Measurements from ENCODE around the gene KANK4.

The KANK4 gene

GRCh38 chr1:62318756-62319544 is at the start of gene KANK4:
Gene KANK4 (minus strand): TSS chr1:62319434. CDS start chr1:62281564, 37,870 bp downstream.
- Mint-ChIP-seq H3K36me3 (no peaks in the 10 kb centered on the region), H3K4me1 (no peaks in the 10 kb centered on the region), H3K27ac (no peak within 1 kb of the TSS), H3K9me3 (no peaks in the 10 kb centered on the region), H3K4me3 (peak within 1 kb of the TSS; percentile 7), H3K27me3 (peaks cover 24% of the 10 kb centered on the region)

- H3K4me3 Mint-ChIP-seq, result no peak overlapping the region
- H3K27me3 Mint-ChIP-seq, result peaks cover 4% of the 10 kb centered on the region
Measured at GRCh38 chr1:62368989-62369388, 49.8 kb upstream of the KANK4 start.

GRCh38 chr1:62367005-62367557 is 47.8 kb upstream of the KANK4 start:
- Mint-ChIP-seq H3K4me3 (no peak overlapping the region), H3K27ac (no peak overlapping the region), H3K27me3 (peaks cover 4% of the 10 kb centered on the region)

More at GRCh38 chr1:62368989-62369388, 49.8 kb upstream of the KANK4 start:
- Mint-ChIP-seq H3K9me3 (no peaks in the 10 kb centered on the region), H3K27ac (no peak overlapping the region), H3K36me3 (no peaks in the 10 kb centered on the region), H3K4me1 (no peaks in the 10 kb centered on the region)

GRCh38 chr1:62364721-62365120 is 45.5 kb upstream of the KANK4 start:
- Mint-ChIP-seq H3K9me3 (peaks cover 5% of the 10 kb centered on the region), H3K27me3 (peaks cover 2% of the 10 kb centered on the region), H3K4me3 (no peak overlapping the region), H3K27ac (no peak overlapping the region), H3K36me3 (no peaks in the 10 kb centered on the region), H3K4me1 (no peaks in the 10 kb centered on the region)

More at GRCh38 chr1:62367005-62367557, 47.8 kb upstream of the KANK4 start:
- peaks cover 5% of the 10 kb centered on the region for H3K9me3 Mint-ChIP-seq
- H3K36me3 Mint-ChIP-seq, result no peaks in the 10 kb centered on the region
- no peaks in the 10 kb centered on the region for H3K4me1 Mint-ChIP-seq

GRCh38 chr1:62362926-62363325 is 43.7 kb upstream of the KANK4 start:
- H3K4me1 Mint-ChIP-seq, result peaks cover 4% of the 10 kb centered on the region
- no peak overlapping the region for H3K4me3 Mint-ChIP-seq
- H3K36me3 Mint-ChIP-seq, result no peaks in the 10 kb centered on the region
- peaks cover 5% of the 10 kb centered on the region for H3K9me3 Mint-ChIP-seq
- no peak overlapping the region for H3K27ac Mint-ChIP-seq
- no peaks in the 10 kb centered on the region for H3K27me3 Mint-ChIP-seq

- no peak overlapping the region for H3K27ac Mint-ChIP-seq
- no peaks in the 10 kb centered on the region for H3K27me3 Mint-ChIP-seq
- H3K4me3 Mint-ChIP-seq, result no peak overlapping the region
- peaks cover 5% of the 10 kb centered on the region for H3K9me3 Mint-ChIP-seq
- H3K4me1 Mint-ChIP-seq, result peaks cover 4% of the 10 kb centered on the region
- H3K36me3 Mint-ChIP-seq, result no peaks in the 10 kb centered on the region
Measured at GRCh38 chr1:62362061-62362917, 43.1 kb upstream of the KANK4 start.

- Mint-ChIP-seq H3K27ac (no peak overlapping the region), H3K27me3 (no peaks in the 10 kb centered on the region), H3K4me3 (no peak overlapping the region), H3K9me3 (peaks cover 5% of the 10 kb centered on the region), H3K4me1 (peaks cover 4% of the 10 kb centered on the region), H3K36me3 (no peaks in the 10 kb centered on the region)
Measured at GRCh38 chr1:62361431-62361830, 42.2 kb upstream of the KANK4 start.

GRCh38 chr1:62358665-62359373 is 39.6 kb upstream of the KANK4 start:
- H3K4me1 Mint-ChIP-seq, result peaks cover 4% of the 10 kb centered on the region
- no peaks in the 10 kb centered on the region for H3K36me3 Mint-ChIP-seq
- peaks cover 5% of the 10 kb centered on the region for H3K9me3 Mint-ChIP-seq
- no peak overlapping the region for H3K4me3 Mint-ChIP-seq
- no peak overlapping the region for H3K27ac Mint-ChIP-seq
- H3K27me3 Mint-ChIP-seq, result no peaks in the 10 kb centered on the region

GRCh38 chr1:62357916-62358315 is 38.7 kb upstream of the KANK4 start:
- H3K27ac Mint-ChIP-seq, result no peak overlapping the region
- no peaks in the 10 kb centered on the region for H3K9me3 Mint-ChIP-seq
- H3K36me3 Mint-ChIP-seq, result no peaks in the 10 kb centered on the region
- no peaks in the 10 kb centered on the region for H3K27me3 Mint-ChIP-seq
- no peak overlapping the region for H3K4me3 Mint-ChIP-seq
- peaks cover 4% of the 10 kb centered on the region for H3K4me1 Mint-ChIP-seq

- Mint-ChIP-seq H3K36me3 (no peaks in the 10 kb centered on the region), H3K4me1 (peaks cover 4% of the 10 kb centered on the region), H3K27me3 (no peaks in the 10 kb centered on the region), H3K4me3 (no peak overlapping the region), H3K27ac (no peak overlapping the region), H3K9me3 (no peaks in the 10 kb centered on the region)
Measured at GRCh38 chr1:62356257-62356835, 37.1 kb upstream of the KANK4 start.

GRCh38 chr1:62355095-62355494 is 35.9 kb upstream of the KANK4 start:
- Mint-ChIP-seq H3K4me1 (peaks cover 4% of the 10 kb centered on the region), H3K36me3 (no peaks in the 10 kb centered on the region)

GRCh38 chr1:62353853-62354252 is 34.6 kb upstream of the KANK4 start:
- Mint-ChIP-seq H3K4me3 (no peak overlapping the region), H3K27me3 (no peaks in the 10 kb centered on the region), H3K36me3 (no peaks in the 10 kb centered on the region), H3K4me1 (no peaks in the 10 kb centered on the region), H3K9me3 (no peaks in the 10 kb centered on the region), H3K27ac (no peak overlapping the region)

More at GRCh38 chr1:62355095-62355494, 35.9 kb upstream of the KANK4 start:
- Mint-ChIP-seq H3K27me3 (no peaks in the 10 kb centered on the region), H3K27ac (no peak overlapping the region), H3K9me3 (no peaks in the 10 kb centered on the region), H3K4me3 (no peak overlapping the region)

GRCh38 chr1:62352387-62352786 is 33.2 kb upstream of the KANK4 start:
- no peaks in the 10 kb centered on the region for H3K4me1 Mint-ChIP-seq
- H3K4me3 Mint-ChIP-seq, result no peak overlapping the region
- no peaks in the 10 kb centered on the region for H3K36me3 Mint-ChIP-seq
- H3K27me3 Mint-ChIP-seq, result no peaks in the 10 kb centered on the region
- H3K9me3 Mint-ChIP-seq, result no peaks in the 10 kb centered on the region
- no peak overlapping the region for H3K27ac Mint-ChIP-seq

GRCh38 chr1:62349470-62350233 is 30.4 kb upstream of the KANK4 start:
- no peak overlapping the region for H3K27ac Mint-ChIP-seq
- no peaks in the 10 kb centered on the region for H3K9me3 Mint-ChIP-seq
- no peaks in the 10 kb centered on the region for H3K36me3 Mint-ChIP-seq
- H3K27me3 Mint-ChIP-seq, result no peaks in the 10 kb centered on the region
- H3K4me1 Mint-ChIP-seq, result no peaks in the 10 kb centered on the region
- H3K4me3 Mint-ChIP-seq, result no peak overlapping the region
